Mesothelial cell of epicardium (in vitro differentiated cells): ENCODE data around the gene TRIM41. TPM values are rescaled to one million over a fixed set of nuclear protein-coding genes. Genes with fewer than 3 reads are reported as not detected.

Experiments
- DNase-seq, 2 experiments: peaks; one replicate each; pipeline ENCODE4 v3.0.0; 2021; ENCODE audit warnings: low spot score in 2 of 2; ENCODE audit not compliant: unreplicated experiment in 2 of 2
- H3K27ac Mint-ChIP-seq: 2 replicates; pipeline ENCODE4 v1.8.0; 2021; ENCODE audit warnings: mixed read lengths
- H3K27me3 Mint-ChIP-seq: 2 replicates; pipeline ENCODE4 v1.8.0; 2021; ENCODE audit warnings: low read depth, mixed read lengths
- H3K36me3 Mint-ChIP-seq: 2 replicates; pipeline ENCODE4 v1.8.0; 2021; ENCODE audit warnings: mixed read lengths
- H3K4me1 Mint-ChIP-seq: 2 replicates; pipeline ENCODE4 v1.8.0; 2021; ENCODE audit warnings: mixed read lengths
- H3K4me3 Mint-ChIP-seq: 2 replicates; pipeline ENCODE4 v1.8.0; 2021; ENCODE audit warnings: mild to moderate bottlenecking, moderate library complexity, mixed read lengths
- H3K9me3 Mint-ChIP-seq: 2 replicates; pipeline ENCODE4 v1.8.0; 2021; ENCODE audit warnings: mixed read lengths
- total RNA-seq: library from RNA; stranded (reverse); gene quantifications from 3 replicates; pipeline ENCODE4 v1.2.1, GENCODE V29; 2021
- TF ChIP-seq, protein P1 (sequence below): fragments of 200-600 bp; sonication (generic); IDR thresholded peaks from one replicate; pipeline ENCODE4 v1.5.0; 2021; ENCODE audit warnings: antibody characterized with exemption; ENCODE audit not compliant: unreplicated experiment

Gene TRIM41
- total RNA-seq, 1 donor from 2014 or later = 27.9 TPM

DNA sequence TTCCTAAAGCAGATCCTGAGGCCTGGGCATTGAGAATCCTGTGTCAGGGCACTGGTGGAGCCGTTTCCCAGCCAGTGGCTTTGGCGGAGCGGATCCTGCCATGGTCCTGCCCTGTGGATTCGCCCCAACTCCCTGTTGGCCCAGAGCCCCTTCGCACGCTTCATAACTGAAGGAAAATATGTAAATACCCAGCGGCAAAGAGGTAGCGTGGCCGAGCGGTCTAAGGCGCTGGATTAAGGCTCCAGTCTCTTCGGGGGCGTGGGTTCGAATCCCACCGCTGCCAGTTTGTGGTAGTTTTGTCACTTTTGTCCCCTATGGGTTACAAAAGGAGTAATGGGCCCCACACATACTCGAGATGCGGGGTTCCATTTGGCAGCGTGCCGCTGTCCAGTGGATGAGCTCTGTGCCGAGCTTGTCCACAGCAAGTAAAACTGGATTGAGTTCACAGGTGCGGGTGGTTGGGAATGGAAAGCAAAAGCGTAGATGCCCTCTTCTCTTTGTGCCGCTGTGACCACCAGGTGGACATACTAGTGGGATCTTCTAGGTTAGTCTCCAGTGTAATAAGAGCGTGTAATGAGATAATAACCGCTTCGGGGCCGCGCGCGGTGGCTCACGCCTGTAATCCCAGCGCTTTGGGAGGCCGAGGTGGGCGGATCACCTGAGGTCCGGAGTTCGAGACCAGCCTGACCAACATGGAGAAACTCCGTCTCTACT is 35.4 kb upstream of the TRIM41 start:
- H3K27me3 Mint-ChIP-seq = peaks cover 3% of the 10 kb centered on the region
- peaks cover 21% of the 10 kb centered on the region for H3K4me1 Mint-ChIP-seq
- TF ChIP-seq, protein P1, sequence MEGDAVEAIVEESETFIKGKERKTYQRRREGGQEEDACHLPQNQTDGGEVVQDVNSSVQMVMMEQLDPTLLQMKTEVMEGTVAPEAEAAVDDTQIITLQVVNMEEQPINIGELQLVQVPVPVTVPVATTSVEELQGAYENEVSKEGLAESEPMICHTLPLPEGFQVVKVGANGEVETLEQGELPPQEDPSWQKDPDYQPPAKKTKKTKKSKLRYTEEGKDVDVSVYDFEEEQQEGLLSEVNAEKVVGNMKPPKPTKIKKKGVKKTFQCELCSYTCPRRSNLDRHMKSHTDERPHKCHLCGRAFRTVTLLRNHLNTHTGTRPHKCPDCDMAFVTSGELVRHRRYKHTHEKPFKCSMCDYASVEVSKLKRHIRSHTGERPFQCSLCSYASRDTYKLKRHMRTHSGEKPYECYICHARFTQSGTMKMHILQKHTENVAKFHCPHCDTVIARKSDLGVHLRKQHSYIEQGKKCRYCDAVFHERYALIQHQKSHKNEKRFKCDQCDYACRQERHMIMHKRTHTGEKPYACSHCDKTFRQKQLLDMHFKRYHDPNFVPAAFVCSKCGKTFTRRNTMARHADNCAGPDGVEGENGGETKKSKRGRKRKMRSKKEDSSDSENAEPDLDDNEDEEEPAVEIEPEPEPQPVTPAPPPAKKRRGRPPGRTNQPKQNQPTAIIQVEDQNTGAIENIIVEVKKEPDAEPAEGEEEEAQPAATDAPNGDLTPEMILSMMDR = no peak
- H3K9me3 Mint-ChIP-seq = no peaks in the 10 kb centered on the region
- DNase-seq = peak; percentile 61 to 89
- H3K27ac Mint-ChIP-seq = peak overlapping the region; percentile 92
- H3K4me3 Mint-ChIP-seq = peak overlapping the region; percentile 99
- H3K36me3 Mint-ChIP-seq = no peaks in the 10 kb centered on the region

DNA sequence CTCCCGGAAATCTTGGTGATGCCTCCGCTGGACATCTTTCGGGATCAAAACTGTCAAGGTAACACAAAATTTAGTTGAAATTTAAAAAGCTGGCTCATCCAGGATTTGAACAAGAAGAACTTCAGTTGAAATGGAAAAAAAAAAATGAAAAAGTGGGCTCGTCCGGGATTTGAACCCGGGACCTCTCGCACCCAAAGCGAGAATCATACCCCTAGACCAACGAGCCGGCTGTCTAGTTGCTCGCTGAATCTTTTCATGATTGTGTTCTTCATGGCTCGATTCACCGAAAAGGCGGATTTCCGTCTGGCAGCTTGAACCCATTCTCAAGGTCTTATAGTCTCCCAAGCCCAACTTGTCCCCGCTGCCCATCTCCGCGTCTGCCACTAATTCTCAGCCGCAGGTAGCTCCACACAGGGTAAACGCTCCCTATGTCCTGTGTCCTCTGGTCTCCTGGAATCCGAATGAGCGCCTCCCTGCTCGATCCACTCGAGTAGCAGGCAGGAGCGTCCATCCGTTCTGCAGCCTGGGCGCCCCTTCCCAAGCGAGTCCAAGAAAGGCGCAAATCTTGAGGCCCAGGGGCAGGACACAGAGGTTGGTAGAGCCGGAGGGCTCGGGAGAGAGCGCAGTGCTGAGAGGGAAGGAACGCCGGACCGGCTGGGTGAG is 34.2 kb upstream of the TRIM41 start:
- Mint-ChIP-seq H3K27ac (peak overlapping the region; percentile 92), H3K27me3 (peaks cover 3% of the 10 kb centered on the region), H3K4me3 (peak overlapping the region; percentile 99), H3K4me1 (peaks cover 24% of the 10 kb centered on the region), H3K36me3 (no peaks in the 10 kb centered on the region), H3K9me3 (no peaks in the 10 kb centered on the region)
- DNase-seq = peak in 1 of 2 experiments; percentile 91
- TF ChIP-seq, protein P1 = no peak

DNA sequence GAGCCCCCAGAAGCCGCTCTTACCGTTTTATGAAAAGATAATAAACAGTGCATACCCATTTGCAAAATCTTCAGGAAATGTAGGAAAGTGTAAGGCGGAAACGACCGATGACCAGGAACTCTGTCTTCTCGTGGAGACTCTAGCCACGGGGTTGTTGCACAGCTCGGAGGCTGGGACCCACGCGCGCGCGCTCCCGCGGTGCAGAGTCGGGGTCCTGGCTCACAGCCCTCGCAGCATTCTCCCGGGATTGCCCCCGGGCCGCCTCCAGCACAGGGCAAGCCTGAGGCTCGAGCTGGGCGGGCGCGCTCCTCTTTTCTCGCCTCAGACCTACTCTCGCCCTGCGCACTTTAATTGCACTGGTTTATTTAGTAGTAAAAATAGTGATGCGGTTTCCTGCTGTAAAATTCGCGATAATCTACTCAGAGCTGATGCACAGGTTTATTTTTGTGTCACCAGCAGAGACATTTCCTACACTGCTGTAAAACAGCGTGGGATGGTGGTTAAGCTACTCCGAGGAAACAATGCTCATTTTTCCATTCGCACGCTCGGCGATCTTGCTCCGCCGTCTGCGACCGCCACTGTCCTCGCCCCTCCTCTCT is 33.6 kb upstream of the TRIM41 start:
- Mint-ChIP-seq H3K27ac (peak overlapping the region; percentile 92), H3K36me3 (no peaks in the 10 kb centered on the region), H3K4me1 (peaks cover 20% of the 10 kb centered on the region), H3K27me3 (peaks cover 3% of the 10 kb centered on the region), H3K9me3 (no peaks in the 10 kb centered on the region), H3K4me3 (peak overlapping the region; percentile 99)
- DNase-seq = peak in 1 of 2 experiments; percentile 53
- TF ChIP-seq, protein P1 = no peak

DNA sequence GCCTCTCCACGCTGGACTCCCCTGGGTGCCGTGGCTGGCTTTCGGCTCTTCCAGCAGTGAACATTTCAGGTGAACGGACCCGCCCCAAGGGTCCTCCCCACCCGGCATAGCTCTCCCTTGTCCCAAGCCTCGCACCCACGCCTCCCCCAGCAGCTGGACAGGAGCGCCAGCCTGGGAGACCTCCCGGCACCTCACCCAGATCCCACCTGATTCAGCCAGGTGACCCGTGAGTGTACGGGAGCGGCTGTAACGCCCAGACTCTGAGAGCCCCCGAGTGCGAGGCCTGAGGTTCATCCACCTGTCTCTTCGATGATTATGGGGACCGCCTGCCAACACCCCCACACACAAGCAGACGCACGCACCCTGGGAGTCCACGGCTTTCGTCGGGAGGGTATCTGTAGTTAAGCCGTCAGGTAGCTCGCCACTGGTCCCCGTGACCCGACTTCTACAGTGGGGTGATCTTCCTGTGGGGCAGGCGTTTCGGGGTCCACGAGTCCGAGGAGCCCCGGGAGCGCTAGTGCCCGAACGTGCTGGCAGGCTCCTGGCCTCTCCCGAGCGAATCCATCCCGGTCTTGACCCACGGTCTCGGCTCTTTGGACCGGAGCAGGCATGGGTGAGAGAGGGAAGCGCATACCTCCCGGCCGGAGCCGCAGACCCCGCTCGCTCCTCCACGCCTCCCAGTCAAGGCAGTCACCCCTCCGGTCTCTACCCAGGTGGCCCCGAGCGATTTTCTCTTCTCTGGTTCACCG is 32.9 kb upstream of the TRIM41 start:
- peak in 1 of 2 experiments; percentile 53 for DNase-seq
- no peaks in the 10 kb centered on the region for H3K9me3 Mint-ChIP-seq
- peaks cover 19% of the 10 kb centered on the region for H3K4me1 Mint-ChIP-seq
- H3K27ac Mint-ChIP-seq = peak overlapping the region; percentile 64
- no peaks in the 10 kb centered on the region for H3K36me3 Mint-ChIP-seq
- H3K27me3 Mint-ChIP-seq = peaks cover 3% of the 10 kb centered on the region
- TF ChIP-seq, protein P1 = no peak
- peak overlapping the region; percentile 99 for H3K4me3 Mint-ChIP-seq

DNA sequence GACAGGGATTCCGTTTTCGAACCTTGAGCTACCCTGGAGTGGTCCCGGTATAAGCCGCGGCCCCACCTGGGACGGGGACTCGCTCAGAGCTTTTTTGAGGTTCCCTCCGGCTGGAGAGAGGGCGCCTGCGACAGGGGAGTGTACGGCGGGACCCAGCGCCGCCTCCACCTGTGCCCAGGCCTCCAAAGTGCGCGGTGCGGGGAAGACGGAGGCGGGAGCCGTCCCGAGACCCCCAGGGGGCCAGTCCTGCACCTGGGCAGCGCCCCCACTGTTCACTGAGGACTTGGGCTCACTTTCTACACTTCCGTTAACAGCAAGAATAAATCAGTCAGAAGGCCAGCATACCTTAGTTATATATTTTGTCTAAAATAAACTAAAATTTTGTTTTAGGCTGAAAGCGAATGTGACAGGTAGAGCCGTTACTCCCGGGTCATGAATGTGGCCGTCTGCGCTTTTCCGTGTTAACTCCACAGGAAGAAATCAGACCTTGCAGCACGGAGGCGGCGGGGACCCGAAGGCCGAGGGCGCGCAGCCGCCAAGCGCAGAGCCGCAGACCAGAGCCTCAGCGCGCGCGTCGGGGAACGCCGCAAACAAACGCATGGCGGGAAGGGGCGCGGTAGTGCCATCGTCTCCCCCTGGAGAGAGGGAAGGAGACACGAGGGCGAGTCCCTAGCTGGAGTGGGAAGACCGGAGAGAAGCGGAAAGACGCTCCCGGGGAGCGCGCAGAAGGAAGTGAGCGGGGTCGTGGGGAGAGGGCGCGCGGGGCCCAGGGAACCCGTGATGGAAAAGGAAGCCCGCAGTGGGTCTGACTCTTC is 32.2 kb upstream of the TRIM41 start:
- peak overlapping the region; percentile 75 for H3K27ac Mint-ChIP-seq
- peak; percentile 52 to 69 for DNase-seq
- H3K4me1 Mint-ChIP-seq = peaks cover 19% of the 10 kb centered on the region
- TF ChIP-seq, protein P1 = no peak
- H3K27me3 Mint-ChIP-seq = peaks cover 3% of the 10 kb centered on the region
- H3K36me3 Mint-ChIP-seq = no peaks in the 10 kb centered on the region
- H3K4me3 Mint-ChIP-seq = peak overlapping the region; percentile 99
- H3K9me3 Mint-ChIP-seq = no peaks in the 10 kb centered on the region
